ENCODE data around the gene COL6A2. TPM values are rescaled to one million over a fixed set of nuclear protein-coding genes. Genes with fewer than 3 reads are reported as not detected.

COL6A2 gene
- total and polyA plus RNA-seq, 2 experiments from 2014 or later = 28.4 to 89.2 TPM

- TF ChIP-seq ZNF462 (CRISPR knock-in tag; IDR thresholded peaks at IDR 0.05) (no peak), CREB1 (CRISPR knock-in tag; IDR thresholded peaks at IDR 0.05; ENCODE audit: low read depth) (no peak), EZH2phosphoT487 (IDR thresholded peaks at IDR 0.05; ENCODE audit: unreplicated experiment) (no peak), JUNB (IDR thresholded peaks at IDR 0.05; ENCODE audit: unreplicated experiment) (no peak)
Measured at GRCh38 chr21:46155514-46156377, 57.8 kb downstream of the COL6A2 start, which contains the start of gene FTCD (continued).

GRCh38 chr21:46156378-46156645, 58.4 kb downstream of the COL6A2 start:
- no peak overlapping the region for H3K4me3 Mint-ChIP-seq
- Histone ChIP-seq H3F3A (replicated peaks; ENCODE audit: low read depth) (0 out of 2 replicates have a peak, but pooled peaks cover 4% of the 10 kb centered on the region), H3K79me2 (replicated peaks; ENCODE audit: insufficient read depth) (no peaks in the 10 kb centered on the region), H4K20me1 (replicated peaks; ENCODE audit: insufficient read depth) (no peaks in the 10 kb centered on the region), H3K4me1 (ENCODE audit: insufficient read depth) (no peaks in the 10 kb centered on the region; the same call in 1 of the 2 replicates), H3K36me3 (ENCODE audit: insufficient read depth) (no peaks in the 10 kb centered on the region), H3K9me2 (ENCODE audit: insufficient read depth) (no peaks in the 10 kb centered on the region), H3K27ac (ENCODE audit: low read depth) (no peak overlapping the region), H3K27me3 (ENCODE audit: insufficient read depth) (no peaks in the 10 kb centered on the region), H3K4me2 (no peak overlapping the region), H3K4me3 (no peak overlapping the region), H2AFZ (no peak overlapping the region)
- H3K36me3 Mint-ChIP-seq (ENCODE audit: low read depth) = peaks cover 21% of the 10 kb centered on the region
- H3K9me3 Mint-ChIP-seq = peaks cover 7% of the 10 kb centered on the region; the same call in 1 of the 3 replicates
- peaks cover 8% of the 10 kb centered on the region for H3K4me1 Mint-ChIP-seq
- ATAC-seq = no peak
- H3K27ac Mint-ChIP-seq = peak overlapping the region; percentile 19; the same call in 1 of the 2 replicates
- H3K27me3 Mint-ChIP-seq (ENCODE audit: insufficient read depth, low read depth, poor library complexity) = peaks cover 14% of the 10 kb centered on the region
- DNase-seq (ENCODE audit: low spot score) = no peak
- TF ChIP-seq CREB1 (CRISPR knock-in tag; IDR thresholded peaks at IDR 0.05; ENCODE audit: low read depth) (no peak), CTCF (conservative IDR thresholded peaks at IDR 0.05; ENCODE audit: low read depth in 2 of 2) (no peak), ZNF331 (CRISPR knock-in tag; IDR thresholded peaks at IDR 0.05; ENCODE audit: low read depth) (no peak), POLR2AphosphoS5 (IDR thresholded peaks at IDR 0.05; ENCODE audit: low read depth) (no peak), ZNF114 (CRISPR knock-in tag; IDR thresholded peaks at IDR 0.05) (no peak), STAT1 (IDR thresholded peaks at IDR 0.05; ENCODE audit: unreplicated experiment) (no peak), JUNB (IDR thresholded peaks at IDR 0.05; ENCODE audit: unreplicated experiment) (no peak), ETS1 (IDR thresholded peaks at IDR 0.05) (no peak), EZH2phosphoT487 (IDR thresholded peaks at IDR 0.05; ENCODE audit: unreplicated experiment) (no peak)

Data from GM23338 (cell line).